WI38 (cell line): ENCODE results near the gene SYNE1.

Source experiments
- H3K4me3 ChIP-seq: 2 replicates; pipeline ENCODE4 v1.5.1; 2011; ENCODE audit warnings: low read depth, mild to moderate bottlenecking, control low read depth, low read length
- CTCF ChIP-seq: IDR thresholded peaks from 2 replicates; pipeline ENCODE4 v1.5.1; 2012; ENCODE audit warnings: low read depth, mild to moderate bottlenecking, control low read depth, low read length

SYNE1 gene

DNA sequence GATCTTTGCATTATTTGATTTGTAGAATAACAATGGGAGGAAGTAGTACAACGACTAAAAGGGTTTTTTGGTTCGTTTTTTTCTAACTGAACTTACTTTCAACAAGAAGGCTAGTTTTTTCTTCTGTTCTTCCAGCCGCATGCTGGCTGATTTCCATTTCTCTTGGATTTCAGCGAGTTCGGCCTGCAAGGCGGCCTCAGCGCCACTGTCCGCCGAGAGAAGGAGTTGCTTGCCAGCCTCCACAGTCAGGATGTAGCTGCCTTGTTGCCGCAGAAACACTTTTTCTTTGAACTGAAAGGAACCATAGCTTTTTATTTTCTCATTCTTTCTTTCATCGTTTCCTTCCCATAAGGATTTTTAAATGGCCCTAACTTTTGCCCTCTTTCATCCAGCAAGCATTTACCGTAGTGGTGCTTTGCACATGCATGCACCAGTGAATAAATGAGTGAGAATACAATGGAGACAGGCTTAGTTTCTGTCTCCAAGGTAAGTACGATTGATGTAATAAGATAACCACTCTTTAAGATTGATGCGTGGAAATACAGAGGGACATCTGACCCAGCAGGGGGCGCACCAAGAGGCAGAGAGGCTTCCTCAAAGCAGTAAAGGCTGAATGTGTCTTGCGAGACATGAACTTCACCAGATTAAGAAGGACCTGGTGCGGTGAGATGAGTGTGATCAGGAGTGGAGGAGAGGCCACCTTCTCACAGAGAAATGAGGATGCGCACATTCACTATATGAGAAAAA is 430.9 kb downstream of the SYNE1 start:
- no peak overlapping the region for H3K4me3 ChIP-seq
- TF ChIP-seq CTCF, result peak; percentile 48

GRCh38 chr6:152204591-152204990 is 432.6 kb downstream of the SYNE1 start:
- TF ChIP-seq CTCF, result no peak
- H3K4me3 ChIP-seq, result no peak overlapping the region

GRCh38 chr6:152201120-152201519 is 436.0 kb downstream of the SYNE1 start:
- no peak for TF ChIP-seq CTCF
- H3K4me3 ChIP-seq, result no peak overlapping the region

GRCh38 chr6:152195896-152196295 is 441.3 kb downstream of the SYNE1 start:
- no peak overlapping the region for H3K4me3 ChIP-seq
- TF ChIP-seq CTCF, result no peak

GRCh38 chr6:152189736-152190135 is 447.4 kb downstream of the SYNE1 start:
- H3K4me3 ChIP-seq, result no peak overlapping the region

DNA sequence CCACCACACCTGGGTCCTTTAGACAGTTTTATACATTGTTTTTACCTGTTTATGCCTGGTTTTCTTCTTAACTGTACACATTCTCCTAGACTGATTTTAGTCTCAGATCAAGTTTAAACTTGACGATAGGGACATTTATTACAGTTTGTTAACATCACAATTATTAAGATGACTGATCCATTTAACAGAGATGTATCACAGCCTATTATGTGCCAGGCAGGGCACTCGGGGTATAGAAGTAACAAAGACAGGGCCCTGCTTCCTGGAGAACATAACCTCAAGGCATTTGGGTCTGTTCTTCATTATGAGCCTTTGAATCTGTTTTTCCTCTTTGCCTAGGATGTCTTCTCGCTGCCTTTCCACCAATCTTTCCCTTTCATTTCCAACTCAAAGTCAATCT is 449.2 kb downstream of the SYNE1 start:
- no peak overlapping the region for H3K4me3 ChIP-seq
- TF ChIP-seq CTCF, result no peak

More at GRCh38 chr6:152189736-152190135, 447.4 kb downstream of the SYNE1 start:
- no peak for TF ChIP-seq CTCF

GRCh38 chr6:152186840-152187239 is 450.3 kb downstream of the SYNE1 start:
- TF ChIP-seq CTCF, result no peak
- H3K4me3 ChIP-seq, result no peak overlapping the region
